NCI-H1930 (cell line): Measurements from ENCODE around the gene CCNQ.

Experiments
- DNase-seq, 2 experiments: peaks; one replicate each; lab custom pipeline; 2025; lab: John Stamatoyannopoulos, UW

The CCNQ gene

DNA sequence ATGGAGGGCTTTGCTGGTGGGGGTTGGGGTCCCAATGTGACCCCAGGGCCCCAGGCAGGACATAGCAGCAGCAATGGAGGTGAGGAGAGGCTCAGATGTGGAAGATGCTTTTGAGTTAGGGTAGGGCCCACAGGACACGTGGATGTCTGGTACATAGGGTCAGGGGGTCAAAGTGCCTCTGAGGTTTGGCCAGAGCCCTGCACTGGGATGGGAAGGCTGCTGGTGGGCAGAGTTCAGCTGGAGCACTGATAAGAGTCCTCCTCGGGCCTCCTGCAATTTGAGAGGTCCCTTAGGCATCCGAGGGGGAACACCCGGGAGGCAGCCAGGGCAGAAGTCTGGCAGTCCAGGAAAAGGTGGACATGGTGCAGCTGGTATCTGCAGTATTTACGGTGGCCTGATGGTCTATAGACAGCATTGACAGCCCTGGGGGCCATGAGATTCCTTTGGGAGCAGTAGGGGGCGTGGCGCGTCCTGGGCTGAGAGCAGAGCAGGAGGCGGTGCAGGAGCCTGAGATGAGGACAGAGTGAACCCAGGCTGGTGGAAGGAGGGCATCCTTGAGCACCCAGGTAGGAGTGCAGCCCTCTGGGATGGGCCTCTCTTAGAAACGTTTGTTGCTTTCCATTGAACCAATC, 22.6 kb downstream of the CCNQ start:
- no peak for DNase-seq

DNA sequence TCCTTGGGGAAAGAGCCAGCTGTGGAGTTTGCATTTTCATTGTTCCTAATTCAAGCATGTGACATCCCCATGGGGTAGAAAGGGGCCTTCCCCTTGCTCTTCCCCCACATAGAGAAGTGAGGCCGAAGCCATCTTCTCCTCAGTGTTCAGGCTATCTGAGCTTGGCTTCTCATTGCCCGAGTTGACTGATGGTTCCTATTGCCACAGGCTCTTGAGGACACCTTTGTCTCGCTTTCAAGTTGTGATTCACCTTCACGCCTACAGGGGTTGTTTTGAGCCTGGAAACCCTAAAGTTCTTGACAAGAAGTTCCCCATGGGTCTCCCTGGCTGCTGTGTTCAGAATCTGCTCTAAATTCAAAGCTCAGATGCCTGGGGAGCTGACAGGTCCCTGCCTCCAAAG, 25.0 kb downstream of the CCNQ start:
- no peak for DNase-seq

DNA sequence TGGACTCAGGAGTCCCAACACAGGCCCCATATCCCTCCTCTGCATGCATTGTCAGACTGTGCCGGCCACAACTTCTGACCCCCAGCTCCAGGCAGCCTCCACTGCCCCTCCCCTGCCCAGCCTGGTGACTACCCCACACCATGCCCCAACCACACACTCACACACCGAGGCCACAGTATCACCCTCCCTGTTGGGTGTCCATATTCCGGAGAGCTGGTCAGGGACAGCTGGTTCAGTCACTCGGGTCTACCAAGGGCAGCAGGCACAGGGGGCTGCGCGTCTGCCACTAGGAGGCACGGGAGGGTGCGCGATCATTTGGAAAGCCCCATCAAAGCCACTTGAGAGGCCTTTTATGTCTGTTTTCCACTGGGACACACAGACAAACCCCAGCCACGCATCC, 26.3 kb downstream of the CCNQ start:
- no peak for DNase-seq

DNA sequence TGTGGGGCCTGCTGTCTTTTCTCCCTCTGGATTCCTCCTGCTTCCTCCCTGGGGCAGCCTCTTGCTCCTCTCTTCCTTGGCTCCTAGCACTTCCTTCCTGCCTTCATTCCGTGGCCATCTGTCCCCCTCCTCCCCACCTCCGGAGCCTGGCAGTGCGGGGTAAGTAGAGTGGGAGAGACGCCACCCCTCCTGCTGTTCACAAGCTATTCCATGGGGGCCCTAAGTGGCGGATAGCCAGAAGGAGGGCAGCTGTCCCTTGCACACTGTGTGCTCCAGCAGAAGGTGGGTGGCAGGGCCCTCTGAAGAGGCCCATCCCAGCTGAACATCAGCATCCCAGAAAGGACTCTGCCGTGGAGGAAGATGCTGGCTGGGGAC, 27.4 kb downstream of the CCNQ start:
- DNase-seq = no peak

DNA sequence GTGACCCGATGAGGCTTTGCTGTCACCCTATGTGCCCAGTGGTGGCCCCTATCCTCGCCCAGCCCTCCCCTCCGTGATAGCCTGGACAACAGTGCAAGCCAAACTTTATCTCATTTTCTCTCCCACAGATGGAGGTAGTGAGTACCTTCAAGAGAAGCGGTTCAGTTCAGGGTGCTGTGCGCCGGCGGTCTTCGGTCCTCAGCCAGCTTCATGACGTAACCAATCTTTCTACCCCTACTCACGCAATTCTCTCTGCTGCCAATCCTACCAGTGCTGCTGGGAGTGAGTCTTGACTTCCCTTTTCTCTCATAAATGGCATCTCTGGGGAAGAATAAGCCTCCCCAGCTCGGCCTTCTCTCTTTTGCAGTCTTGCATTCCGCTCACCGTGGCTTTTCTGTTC, 29.5 kb downstream of the CCNQ start:
- DNase-seq = no peak

DNA sequence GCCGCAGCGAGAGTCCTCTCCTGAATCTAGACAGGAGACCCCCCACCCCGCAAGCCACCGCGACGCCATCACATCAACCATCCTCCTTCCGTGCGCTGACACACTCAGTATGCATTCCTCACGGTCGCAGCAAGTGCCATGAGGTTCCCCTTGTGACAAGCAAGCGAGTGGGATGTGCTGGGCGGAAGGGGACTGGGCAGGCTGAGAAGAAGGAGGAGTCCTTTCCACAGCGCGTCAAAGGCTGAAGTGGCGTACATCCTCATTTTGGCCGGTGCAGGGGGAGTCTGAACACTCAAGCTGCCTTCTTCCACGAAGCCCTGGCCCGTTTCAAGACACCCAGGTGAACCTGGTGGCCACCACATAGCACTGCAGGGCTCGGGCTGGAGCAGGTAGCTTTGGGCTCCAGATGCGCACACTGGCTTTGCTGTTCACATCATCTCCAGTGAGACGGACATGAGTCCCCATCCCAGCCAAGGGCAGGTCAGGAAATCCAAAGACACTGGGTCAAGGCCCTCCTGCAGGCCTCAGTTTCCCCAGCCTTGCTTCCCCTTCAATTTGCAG, 30.4 kb downstream of the CCNQ start:
- no peak for DNase-seq

DNA sequence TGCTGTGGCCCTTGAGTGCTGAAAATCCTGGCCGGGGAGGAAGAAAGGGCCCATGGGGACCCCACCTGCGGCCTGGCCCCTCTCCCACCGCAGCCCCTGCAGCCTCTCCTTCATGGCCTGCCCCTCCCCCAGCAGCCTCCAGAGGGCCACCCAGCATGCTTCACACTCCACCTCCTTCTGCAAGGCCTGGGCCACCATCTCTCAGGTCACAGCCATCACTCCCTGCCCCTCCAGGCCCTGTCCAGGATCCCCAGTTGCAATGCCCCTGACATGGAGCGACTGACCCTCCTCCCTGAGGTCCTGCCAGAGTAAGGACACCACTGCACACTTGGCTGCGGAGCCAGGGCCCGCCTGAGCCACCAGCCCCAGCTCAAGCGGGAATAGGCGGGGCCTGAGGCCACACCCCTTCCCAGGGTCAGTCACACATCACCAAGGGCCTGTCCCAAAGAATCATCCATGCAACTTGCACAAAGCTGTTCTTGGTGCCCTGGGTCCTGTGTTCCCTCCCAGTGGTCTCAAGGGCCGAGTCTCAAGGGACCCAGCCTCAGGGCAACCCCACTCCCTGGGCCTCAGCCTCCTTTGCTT, 32.9 kb downstream of the CCNQ start:
- no peak for DNase-seq

DNA sequence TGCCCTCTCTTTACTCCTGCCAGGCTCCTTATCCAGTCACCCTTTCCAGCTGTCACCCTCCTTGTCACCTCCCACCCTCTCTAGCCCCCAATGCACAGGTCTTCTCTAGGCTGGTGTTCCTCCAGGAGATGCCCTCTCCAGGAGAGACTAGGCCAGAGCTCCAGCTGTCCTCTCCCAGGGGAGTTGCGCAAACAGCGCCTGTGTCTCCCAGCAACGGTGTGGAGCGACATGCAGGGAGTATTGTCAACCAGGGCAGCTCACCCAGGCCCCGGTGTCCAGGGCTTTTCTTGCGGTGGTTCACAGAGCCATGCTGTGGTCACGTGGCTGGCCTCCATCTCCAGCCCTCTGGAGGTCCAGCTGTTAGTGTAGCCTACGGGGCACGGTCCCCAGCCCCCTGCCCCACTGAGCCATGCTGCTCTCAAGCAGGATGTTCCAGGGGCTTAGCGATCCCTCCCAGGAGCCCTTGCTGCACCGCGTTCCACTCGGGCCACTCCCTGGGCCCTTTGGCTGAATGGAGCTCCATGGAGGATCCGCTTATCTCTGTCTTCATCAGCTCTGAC, 34.8 kb downstream of the CCNQ start:
- peak in 1 of 2 experiments; percentile 17 for DNase-seq

DNA sequence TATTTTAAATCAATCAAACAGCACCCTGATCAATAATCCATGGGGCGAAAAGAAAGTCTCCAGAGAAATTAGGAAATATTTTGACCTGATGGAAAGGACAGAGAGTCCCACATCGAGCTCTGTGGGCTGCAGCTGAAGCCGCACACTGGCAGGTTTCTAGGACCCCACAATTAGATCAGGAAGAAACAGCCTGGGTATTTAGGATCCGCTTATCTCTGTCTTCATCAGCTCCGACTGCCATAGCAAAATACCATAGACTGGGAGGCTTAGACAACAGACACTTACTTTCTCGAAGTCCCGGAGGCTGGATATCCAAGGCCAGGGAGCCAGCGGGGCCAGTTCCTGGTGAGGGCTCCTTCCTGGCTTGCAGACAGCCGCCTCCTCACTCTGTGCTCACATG, 36.4 kb downstream of the CCNQ start:
- no peak for DNase-seq

DNA sequence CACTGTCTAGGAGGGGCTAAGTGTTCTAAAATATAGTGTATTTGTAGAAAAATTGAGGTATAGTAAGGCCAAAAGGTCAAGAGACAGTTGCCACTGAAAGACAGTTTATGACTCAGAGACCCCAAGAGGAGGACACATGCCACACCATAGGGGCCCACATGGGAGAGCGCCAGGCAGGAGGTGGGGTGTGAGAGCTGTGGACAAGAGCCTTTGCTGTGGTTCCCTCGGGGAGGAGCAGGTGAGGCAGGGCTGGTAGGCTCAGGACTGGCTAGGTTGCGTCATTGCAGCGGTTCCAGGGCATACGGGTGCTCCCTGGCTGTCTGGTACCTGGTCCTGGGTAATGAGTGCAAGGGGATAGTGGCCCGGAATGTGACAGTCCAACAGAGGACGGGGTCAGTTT, 37.6 kb downstream of the CCNQ start:
- DNase-seq = no peak

DNA sequence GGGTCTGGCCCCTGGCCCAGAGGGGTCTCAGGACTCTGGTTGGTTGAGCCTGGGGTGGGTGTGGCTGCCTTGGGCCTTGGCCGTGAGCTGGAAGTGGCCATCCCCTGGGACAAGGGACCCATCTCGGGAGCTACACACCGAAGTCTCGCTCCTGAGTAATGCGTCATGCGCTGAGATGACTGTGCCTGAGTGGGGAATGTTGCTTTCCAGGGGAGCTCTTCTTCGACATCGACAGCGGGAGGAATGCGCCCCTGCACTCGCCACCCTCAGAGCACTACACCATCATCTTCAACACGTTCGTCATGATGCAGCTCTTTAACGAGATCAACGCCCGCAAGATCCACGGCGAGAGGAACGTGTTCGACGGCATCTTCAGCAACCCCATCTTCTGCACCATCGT, 38.5 kb downstream of the CCNQ start:
- DNase-seq = no peak

DNA sequence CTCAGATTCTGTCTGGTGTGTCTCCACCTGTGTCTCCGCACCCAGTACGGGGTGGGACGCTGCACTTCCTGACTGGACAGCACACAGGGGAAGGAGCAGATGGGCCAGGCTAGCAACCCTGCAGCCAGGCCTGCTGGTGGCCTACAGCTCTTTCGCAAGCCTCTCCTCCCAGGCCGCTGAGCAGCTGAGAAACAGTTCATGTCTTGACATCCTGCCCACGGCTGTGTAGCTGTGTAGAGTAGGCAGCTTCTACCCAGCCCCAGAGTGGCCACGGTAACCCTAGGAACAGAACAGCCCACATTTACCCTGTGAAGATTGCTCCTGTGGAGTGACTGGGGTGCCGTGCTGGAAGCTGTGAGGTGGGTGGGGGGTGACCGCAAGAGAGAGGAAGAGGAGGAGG, 38.9 kb downstream of the CCNQ start:
- DNase-seq = no peak

DNA sequence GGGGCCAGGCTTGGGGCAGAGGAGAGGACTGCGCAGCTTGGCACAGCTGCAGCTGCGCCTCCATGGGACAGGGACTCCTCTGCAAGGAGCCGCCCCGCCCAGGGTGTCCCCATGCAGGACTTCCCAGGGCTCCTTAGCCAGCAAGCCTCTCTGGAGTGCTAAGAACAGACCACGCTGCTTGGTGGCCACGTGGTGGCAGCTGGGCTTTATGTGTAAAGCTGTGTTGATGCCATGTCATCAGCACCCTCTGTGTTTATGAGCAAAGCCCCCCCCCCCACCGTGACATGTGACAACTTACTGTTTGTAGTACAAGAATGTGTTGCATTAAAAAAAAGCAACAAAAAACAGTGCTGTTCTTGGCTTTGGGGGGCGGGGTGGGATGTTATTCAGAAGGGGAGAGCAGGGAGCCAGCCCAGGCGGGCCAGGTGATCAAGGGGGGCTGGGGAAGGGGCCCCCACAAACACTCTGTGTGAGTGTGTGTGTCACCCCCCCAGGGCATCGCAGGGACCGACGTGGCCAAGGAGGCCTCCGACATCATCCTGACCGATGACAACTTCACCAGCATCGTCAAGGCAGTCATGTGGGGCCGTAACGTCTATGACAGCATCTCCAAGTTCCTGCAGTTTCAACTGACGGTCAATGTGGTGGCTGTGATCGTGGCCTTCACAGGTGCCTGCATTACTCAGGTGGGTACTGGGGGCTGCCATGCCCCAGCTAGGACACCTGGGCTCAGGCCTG, 41.2 kb downstream of the CCNQ start:
- no peak for DNase-seq

DNA sequence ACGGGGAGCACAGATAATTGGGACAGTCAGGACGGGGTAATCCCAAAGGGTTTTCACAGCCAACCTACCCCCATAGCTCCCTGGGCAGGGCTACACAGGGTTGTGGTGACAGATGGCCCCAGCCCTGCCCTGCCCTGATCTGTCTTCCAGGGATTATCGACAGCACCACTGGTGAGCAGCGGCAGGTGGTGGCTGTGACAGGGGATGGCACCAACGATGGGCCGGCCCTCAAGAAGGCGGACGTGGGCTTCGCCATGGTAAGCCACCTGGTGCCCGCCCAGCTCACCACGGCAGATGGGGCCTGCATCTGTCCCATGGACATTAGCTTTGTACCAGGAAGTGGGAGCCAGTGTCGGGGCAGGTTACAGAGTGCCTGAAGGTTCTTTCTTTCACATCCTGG, 42.2 kb downstream of the CCNQ start:
- no peak for DNase-seq

DNA sequence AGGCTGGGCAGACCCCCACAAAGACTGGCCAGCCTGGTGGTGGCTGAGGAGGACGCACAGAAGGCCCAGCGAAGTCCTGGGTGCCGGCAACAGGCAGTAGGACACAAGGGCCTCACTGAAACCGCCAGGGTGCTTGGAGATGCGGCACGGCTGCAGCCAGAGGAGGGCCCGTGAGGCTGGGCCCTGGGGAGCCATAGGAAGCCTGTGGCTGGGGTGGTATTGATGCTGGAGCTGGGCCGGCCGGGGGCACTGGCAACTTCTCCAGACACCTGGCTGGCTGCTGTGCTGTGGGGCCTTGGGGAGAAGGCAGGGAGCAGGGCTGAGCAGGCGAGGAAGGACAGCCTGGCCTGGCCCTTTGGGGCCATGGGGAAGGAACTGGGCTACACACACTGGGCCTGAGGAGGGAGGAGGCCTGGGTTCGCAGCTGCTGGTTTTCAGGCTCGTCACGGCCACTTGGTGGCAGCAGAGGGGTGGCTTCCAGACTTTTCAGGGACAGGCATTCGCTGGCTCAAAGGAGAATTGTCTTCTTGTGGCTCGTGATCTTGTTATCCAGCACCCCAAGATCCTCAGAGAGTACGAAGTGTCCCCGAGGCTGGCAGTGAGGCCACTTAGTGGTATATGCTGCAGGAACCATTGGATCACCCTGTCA, 44.3 kb downstream of the CCNQ start:
- peak in 1 of 2 experiments; percentile 35 for DNase-seq

DNA sequence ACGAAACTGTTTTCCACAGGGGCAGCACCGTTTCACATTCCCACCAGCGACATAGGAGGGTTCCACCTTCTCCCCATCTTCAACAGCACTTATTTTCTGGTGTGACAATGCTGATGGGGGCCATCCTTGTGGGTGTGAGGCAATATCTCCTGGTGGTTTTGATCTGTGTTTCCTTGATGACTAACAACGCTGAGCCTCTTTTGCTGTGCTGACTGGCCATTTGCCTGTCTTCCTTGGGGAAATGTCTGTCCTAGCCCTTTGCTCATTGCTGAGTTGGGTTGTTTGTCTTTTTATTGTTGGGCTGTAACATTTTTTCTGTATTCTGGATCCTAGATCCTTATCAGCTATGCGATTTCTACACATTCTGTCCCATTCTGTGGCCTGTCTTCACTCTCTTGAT, 47.8 kb downstream of the CCNQ start:
- DNase-seq = no peak

DNA sequence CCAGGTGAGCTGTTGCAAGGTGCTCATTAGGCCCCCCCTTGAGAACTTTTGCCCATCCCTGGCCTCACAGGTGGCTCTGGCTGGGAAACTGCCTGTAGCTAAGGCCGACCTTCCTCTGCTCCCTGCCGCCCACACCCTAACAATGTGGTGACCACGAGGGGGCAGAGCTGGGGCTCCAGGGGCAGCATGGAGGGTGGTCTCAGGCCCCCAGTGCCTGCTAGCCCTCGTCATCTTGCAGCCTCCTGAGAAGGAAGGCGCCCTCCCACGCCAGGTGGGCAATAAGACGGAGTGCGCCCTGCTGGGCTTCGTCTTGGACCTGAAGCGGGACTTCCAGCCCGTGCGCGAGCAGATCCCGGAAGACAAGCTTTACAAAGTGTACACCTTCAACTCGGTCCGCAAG, 49.1 kb downstream of the CCNQ start:
- no peak for DNase-seq

DNA sequence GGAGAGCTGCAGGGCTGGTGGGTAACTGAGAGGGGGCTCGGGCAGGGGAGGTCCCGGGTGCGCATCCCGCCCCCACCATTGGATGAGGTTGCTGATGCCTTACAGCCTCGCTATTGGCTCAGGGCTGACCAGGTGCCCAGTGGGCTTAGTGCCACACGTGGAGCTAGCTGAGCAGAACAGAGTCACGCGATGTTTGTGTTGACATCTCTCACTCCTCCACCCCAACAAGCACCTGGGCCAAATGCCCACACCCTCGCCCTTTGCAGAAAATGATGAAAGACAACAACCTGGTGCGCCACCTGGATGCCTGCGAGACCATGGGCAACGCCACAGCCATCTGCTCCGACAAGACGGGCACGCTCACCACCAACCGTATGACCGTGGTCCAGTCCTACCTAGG, 49.7 kb downstream of the CCNQ start:
- no peak for DNase-seq

DNA sequence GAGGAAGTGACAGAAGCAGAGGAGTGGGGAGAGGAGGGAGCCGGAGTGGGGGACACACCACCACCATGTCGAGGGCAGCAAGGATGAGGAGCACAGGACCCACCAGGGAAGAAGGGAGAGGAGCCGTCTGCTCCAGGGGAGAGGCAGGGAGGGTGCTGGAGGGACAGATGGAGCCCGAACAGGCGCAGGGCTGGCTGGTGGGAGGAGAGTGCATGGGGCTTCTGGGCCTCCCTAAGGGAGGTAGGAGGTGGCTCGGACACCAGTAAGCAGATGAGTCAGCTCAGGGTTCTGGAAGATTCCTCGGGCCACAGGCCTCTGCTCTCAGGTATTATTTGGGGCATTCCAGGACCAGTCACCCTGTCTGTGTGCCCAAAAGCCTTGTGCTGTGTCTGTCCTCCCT, 51.7 kb downstream of the CCNQ start:
- no peak for DNase-seq

DNA sequence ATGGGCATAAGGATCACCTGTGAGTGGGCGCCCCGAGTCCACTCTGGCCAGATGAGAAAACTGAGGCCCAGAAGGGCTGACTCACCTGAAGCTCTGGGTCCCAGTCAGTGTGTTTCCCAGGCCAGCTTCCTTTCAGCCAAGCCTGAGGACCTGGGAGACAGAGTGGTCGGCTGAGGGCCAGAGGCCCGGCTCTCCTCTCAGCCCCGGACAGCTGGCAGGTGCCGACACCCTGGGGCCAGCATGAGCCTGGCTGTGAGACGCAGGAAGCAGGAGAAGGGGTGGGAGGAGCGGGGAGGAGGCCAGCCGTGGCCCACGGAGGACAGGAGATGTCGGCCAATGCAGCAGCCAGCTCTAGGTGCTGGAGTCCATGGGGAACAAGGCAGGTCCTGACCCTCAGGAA, 52.6 kb downstream of the CCNQ start:
- no peak for DNase-seq

DNA sequence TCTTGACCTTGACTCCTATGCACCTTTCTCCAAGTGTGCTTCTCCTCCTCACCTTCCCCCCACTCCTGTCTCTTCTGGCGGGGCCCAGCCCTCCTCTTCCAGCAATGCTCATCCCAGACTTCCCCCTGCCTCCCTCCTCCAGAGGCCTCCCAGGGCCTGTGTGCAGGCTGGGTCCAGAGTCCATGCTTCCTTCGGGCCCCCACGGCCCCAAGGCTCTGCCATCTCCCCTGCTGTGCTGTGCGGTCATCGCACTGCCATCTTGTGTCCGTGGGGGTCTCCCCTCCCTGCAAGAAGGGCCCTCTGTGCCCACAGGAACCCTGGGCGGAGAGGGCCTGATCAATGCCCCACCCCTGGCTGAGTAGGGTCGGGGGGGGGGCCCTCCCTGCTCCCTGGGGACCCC, 54.2 kb downstream of the CCNQ start:
- DNase-seq = no peak

DNA sequence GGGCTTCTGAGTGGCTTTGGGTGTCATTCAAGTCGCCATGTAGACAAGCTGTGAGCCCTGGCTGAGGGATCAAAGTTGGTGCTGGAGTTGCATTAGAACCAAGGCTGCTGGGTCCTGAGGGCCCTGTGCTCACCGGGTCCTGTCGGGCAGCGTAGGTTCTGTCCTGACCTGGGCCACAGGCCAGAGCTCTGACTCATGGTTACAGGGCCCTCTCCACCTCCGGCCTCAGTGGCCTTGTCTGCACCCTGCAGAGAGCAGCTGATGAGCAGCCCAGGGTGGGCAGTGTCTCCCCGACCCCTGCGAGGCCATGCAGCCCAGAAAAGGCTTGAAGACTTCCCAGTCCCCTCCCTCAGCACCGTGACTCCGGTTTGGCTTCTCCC, 59.0 kb downstream of the CCNQ start:
- DNase-seq = no peak
